ENCODE measurements around the gene HTRA2.

The HTRA2 gene

GRCh38 chr2:74513605-74514367 lies 15.9 kb upstream of the HTRA2 start:
- Histone ChIP-seq H2AFZ (ENCODE audit: low read depth, low read length, severe bottlenecking) (no peak overlapping the region), H3K9ac (ENCODE audit: low read length) (no peak overlapping the region), H3K9me3 (ENCODE audit: insufficient read depth, low read length) (no peaks in the 10 kb centered on the region), H3F3A (ENCODE audit: insufficient read depth) (peaks cover 4% of the 10 kb centered on the region; the same call in 1 of the 2 replicates), H3K79me2 (ENCODE audit: insufficient read depth, low read length) (no peaks in the 10 kb centered on the region), H3K4me3 (ENCODE audit: insufficient read depth, low read length, poor library complexity, severe bottlenecking) (no peak overlapping the region), H4K20me1 (ENCODE audit: low read depth, low read length) (no peaks in the 10 kb centered on the region), H3K27ac (ENCODE audit: low read depth, low read length) (no peak overlapping the region), H3K36me3 (ENCODE audit: low read length) (no peaks in the 10 kb centered on the region), H3K9me2 (replicated peaks; ENCODE audit: insufficient read depth, low read length) (no peaks in the 10 kb centered on the region), H3K27me3 (ENCODE audit: low read length) (no peaks in the 10 kb centered on the region), H3K4me2 (ENCODE audit: low read depth, low read length, poor library complexity, severe bottlenecking) (no peak overlapping the region)
- TF ChIP-seq EZH2phosphoT487 (conservative IDR thresholded peaks at IDR 0.05; ENCODE audit: low read length) (no peak), CTCF (IDR thresholded peaks at IDR 0.05; ENCODE audit: insufficient read depth, low read length, poor library complexity, severe bottlenecking) (no peak)

- Histone ChIP-seq H4K20me1 (ENCODE audit: low read depth, low read length) (no peaks in the 10 kb centered on the region), H3K9me2 (replicated peaks; ENCODE audit: insufficient read depth, low read length) (no peaks in the 10 kb centered on the region), H3K79me2 (ENCODE audit: insufficient read depth, low read length) (no peaks in the 10 kb centered on the region), H3K36me3 (ENCODE audit: low read length) (no peaks in the 10 kb centered on the region), H3K4me3 (ENCODE audit: insufficient read depth, low read length, poor library complexity, severe bottlenecking) (no peak within 1 kb of the TSS), H2AFZ (ENCODE audit: low read depth, low read length, severe bottlenecking) (no peak within 1 kb of the TSS), H3K4me2 (ENCODE audit: low read depth, low read length, poor library complexity, severe bottlenecking) (no peak within 1 kb of the TSS), H3K27me3 (ENCODE audit: low read length) (no peaks in the 10 kb centered on the region), H3K9ac (ENCODE audit: low read length) (no peak within 1 kb of the TSS), H3F3A (ENCODE audit: insufficient read depth) (no peaks in the 10 kb centered on the region), H3K27ac (ENCODE audit: low read depth, low read length) (no peak within 1 kb of the TSS), H3K9me3 (ENCODE audit: insufficient read depth, low read length) (no peaks in the 10 kb centered on the region)
- TF ChIP-seq CTCF (IDR thresholded peaks at IDR 0.05; ENCODE audit: insufficient read depth, low read length, poor library complexity, severe bottlenecking) (no peak), EZH2phosphoT487 (conservative IDR thresholded peaks at IDR 0.05; ENCODE audit: low read length) (no peak)
These were observed 15.1 kb upstream of the HTRA2 start, which contains the start of gene TLX2 for GRCh38 chr2:74514368-74515270. Gene TLX2 (plus strand): TSS chr2:74514450. CDS start chr2:74514807, 357 bp downstream.

- no peak overlapping the region for H3K4me3 ChIP-seq (ENCODE audit: insufficient read depth, low read length, poor library complexity, severe bottlenecking)
- H3K27ac ChIP-seq (ENCODE audit: low read depth, low read length), result no peak overlapping the region
- H3K79me2 ChIP-seq (ENCODE audit: insufficient read depth, low read length), result no peaks in the 10 kb centered on the region
- H3K9me3 ChIP-seq (ENCODE audit: insufficient read depth, low read length), result no peaks in the 10 kb centered on the region
- no peak overlapping the region for H2AFZ ChIP-seq (ENCODE audit: low read depth, low read length, severe bottlenecking)
- H3K36me3 ChIP-seq (ENCODE audit: low read length), result no peaks in the 10 kb centered on the region
- H3K27me3 ChIP-seq (ENCODE audit: low read length), result no peaks in the 10 kb centered on the region
- no peaks in the 10 kb centered on the region for H3K9me2 ChIP-seq (replicated peaks; ENCODE audit: insufficient read depth, low read length)
- no peaks in the 10 kb centered on the region for H4K20me1 ChIP-seq (ENCODE audit: low read depth, low read length)
- no peak for TF ChIP-seq CTCF (IDR thresholded peaks at IDR 0.05; ENCODE audit: insufficient read depth, low read length, poor library complexity, severe bottlenecking)
- TF ChIP-seq EZH2phosphoT487 (conservative IDR thresholded peaks at IDR 0.05; ENCODE audit: low read length), result no peak
- H3K9ac ChIP-seq (ENCODE audit: low read length), result no peak overlapping the region
- no peaks in the 10 kb centered on the region for H3F3A ChIP-seq (ENCODE audit: insufficient read depth)
- no peak overlapping the region for H3K4me2 ChIP-seq (ENCODE audit: low read depth, low read length, poor library complexity, severe bottlenecking)
These were observed 14.3 kb upstream of the HTRA2 start for GRCh38 chr2:74515271-74515980.
